H9 (cell line): ENCODE results near the gene PLXNB1. TPM values are rescaled to one million over a fixed set of nuclear protein-coding genes. Genes with fewer than 3 reads are reported as not detected.

ENCODE experiments used
- DNase-seq: peaks from one replicate; pipeline ENCODE4 v3.0.0-alpha.2; 2017
- H2AFZ ChIP-seq: one replicate; pipeline ENCODE4 v1.6.1; 2013; ENCODE audit warnings: mild to moderate bottlenecking, low read length, control low read depth, moderate library complexity
- H2AK5ac ChIP-seq: 2 replicates; pipeline ENCODE4 v1.6.1; 2013; ENCODE audit warnings: low read length, control low read depth, mixed read lengths; ENCODE audit not compliant: insufficient read length
- H2BK120ac ChIP-seq: one replicate; pipeline ENCODE4 v1.6.1; 2013; ENCODE audit warnings: low read depth, mild to moderate bottlenecking, low read length, control low read depth, inconsistent platforms; ENCODE audit not compliant: poor library complexity, severe bottlenecking
- H2BK12ac ChIP-seq: 2 replicates; pipeline ENCODE4 v1.6.1; 2013; ENCODE audit warnings: low read length, control low read depth, mixed read lengths, low read depth; ENCODE audit not compliant: insufficient read length
- H2BK15ac ChIP-seq: 2 replicates; pipeline ENCODE4 v1.6.1; 2013; ENCODE audit warnings: low read depth, low read length, control low read depth
- H2BK20ac ChIP-seq: one replicate; pipeline ENCODE4 v1.6.1; 2013; ENCODE audit warnings: low read depth, mild to moderate bottlenecking, low read length, control low read depth, inconsistent platforms; ENCODE audit not compliant: poor library complexity, severe bottlenecking
- H2BK5ac ChIP-seq: 2 replicates; pipeline ENCODE4 v1.6.1; 2013; ENCODE audit warnings: low read length, control low read depth, mixed read lengths; ENCODE audit not compliant: insufficient read length
- H3K14ac ChIP-seq: 2 replicates; pipeline ENCODE4 v1.6.1; 2013; ENCODE audit warnings: low read length, control low read depth; ENCODE audit not compliant: insufficient read depth
- H3K18ac ChIP-seq: 2 replicates; pipeline ENCODE4 v1.6.1; 2013; ENCODE audit warnings: low read depth, mild to moderate bottlenecking, mixed read lengths, low read length, control low read depth; ENCODE audit not compliant: insufficient read length
- H3K23ac ChIP-seq: 2 replicates; pipeline ENCODE4 v1.6.1; 2013; ENCODE audit warnings: low read length, control low read depth, mixed read lengths, low read depth; ENCODE audit not compliant: insufficient read length
- H3K23me2 ChIP-seq: 2 replicates; pipeline ENCODE4 v1.6.1; 2013; ENCODE audit warnings: low read depth, mild to moderate bottlenecking, mixed read lengths, low read length, control low read depth; ENCODE audit not compliant: insufficient read length, poor library complexity, severe bottlenecking
- H3K27ac ChIP-seq: 2 replicates; pipeline ENCODE4 v1.5.1; 2013; ENCODE audit warnings: low read length, control low read depth, mixed read lengths, low read depth; ENCODE audit not compliant: insufficient read length
- H3K27me3 ChIP-seq: 2 replicates; pipeline ENCODE4 v1.6.1; 2013; ENCODE audit warnings: low read length, control low read depth, inconsistent platforms; ENCODE audit not compliant: insufficient read depth
- H3K4ac ChIP-seq: 2 replicates; pipeline ENCODE4 v1.6.1; 2013; ENCODE audit warnings: low read depth, mild to moderate bottlenecking, control low read depth, inconsistent platforms, low read length, moderate library complexity
- H3K4me1 ChIP-seq: 2 replicates; pipeline ENCODE4 v1.6.1; 2013; ENCODE audit warnings: low read length, control low read depth, inconsistent platforms; ENCODE audit not compliant: insufficient read depth
- H3K4me2 ChIP-seq: 2 replicates; pipeline ENCODE4 v1.6.1; 2013; ENCODE audit warnings: low read length, control low read depth, mixed read lengths; ENCODE audit not compliant: insufficient read length, insufficient read depth
- H3K56ac ChIP-seq: 2 replicates; pipeline ENCODE4 v1.6.1; 2013; ENCODE audit warnings: low read depth, mild to moderate bottlenecking, mixed read lengths, low read length, control low read depth; ENCODE audit not compliant: insufficient read length
- H3K79me1 ChIP-seq: 2 replicates; pipeline ENCODE4 v1.6.1; 2013; ENCODE audit warnings: low read depth, mild to moderate bottlenecking, moderate library complexity, low read length, control low read depth, inconsistent platforms; ENCODE audit not compliant: insufficient read depth, poor library complexity, severe bottlenecking
- H3K79me2 ChIP-seq: 2 replicates; pipeline ENCODE4 v1.6.1; 2013; ENCODE audit warnings: low read length, control low read depth, inconsistent platforms; ENCODE audit not compliant: insufficient read depth
- H3K9ac ChIP-seq: 2 replicates; pipeline ENCODE4 v1.6.1; 2013; ENCODE audit warnings: low read length, control low read depth, mixed read lengths; ENCODE audit not compliant: insufficient read length; ENCODE audit errors: extremely low read depth
- H3K9me3 ChIP-seq: one replicate; pipeline ENCODE4 v1.6.1; 2013; ENCODE audit warnings: low read depth, low read length, inconsistent platforms; ENCODE audit not compliant: control insufficient read depth
- H3T11ph ChIP-seq: one replicate; pipeline ENCODE4 v1.6.1; 2013; ENCODE audit warnings: mild to moderate bottlenecking, low read length, control low read depth, inconsistent platforms
- H4K20me1 ChIP-seq: one replicate; pipeline ENCODE4 v1.6.1; 2013; ENCODE audit not compliant: control insufficient read depth, insufficient read length, insufficient read depth
- H4K5ac ChIP-seq: 2 replicates; pipeline ENCODE4 v1.6.1; 2013; ENCODE audit warnings: low read depth, mild to moderate bottlenecking, mixed read lengths, low read length, control low read depth; ENCODE audit not compliant: insufficient read length
- H4K8ac ChIP-seq: replicated peaks from 2 replicates; pipeline ENCODE4 v1.6.1; 2013; ENCODE audit warnings: low read length, control low read depth, mixed read lengths, low read depth; ENCODE audit not compliant: insufficient read length
- H4K91ac ChIP-seq: 2 replicates; pipeline ENCODE4 v1.6.1; 2013; ENCODE audit warnings: low read depth, mild to moderate bottlenecking, moderate library complexity, mixed read lengths, low read length, control low read depth; ENCODE audit not compliant: insufficient read length
- H3K27ac Mint-ChIP-seq, 3 experiments: 2 replicates in 2 of 3; 3 replicates in 1 of 3; pipeline ENCODE4 v1.8.0; 2020 to 2021; ENCODE audit warnings: mixed read lengths in 3 of 3, mild to moderate bottlenecking in 1 of 3, moderate library complexity in 1 of 3
- H3K27me3 Mint-ChIP-seq: 2 replicates; pipeline ENCODE4 v1.8.0; 2021; ENCODE audit warnings: low read depth, mild to moderate bottlenecking, moderate library complexity, mixed read lengths
- H3K36me3 Mint-ChIP-seq, 3 experiments: 2 replicates in 2 of 3; 3 replicates in 1 of 3; pipeline ENCODE4 v1.8.0; 2020 to 2021; ENCODE audit warnings: low read depth in 3 of 3, mixed read lengths in 3 of 3; ENCODE audit not compliant: insufficient read depth in 1 of 3
- H3K4me1 Mint-ChIP-seq, 2 experiments: 2 replicates each; pipeline ENCODE4 v1.8.0; 2020; ENCODE audit warnings: mixed read lengths in 2 of 2
- H3K4me3 Mint-ChIP-seq, 2 experiments: 2 replicates in 1 of 2; 3 replicates in 1 of 2; pipeline ENCODE4 v1.8.0; 2020 to 2021; ENCODE audit warnings: mild to moderate bottlenecking in 2 of 2, mixed read lengths in 2 of 2, moderate library complexity in 1 of 2
- H3K9me3 Mint-ChIP-seq, 2 experiments: 2 replicates in 1 of 2; 3 replicates in 1 of 2; pipeline ENCODE4 v1.8.0; 2020; ENCODE audit warnings: mild to moderate bottlenecking in 2 of 2, mixed read lengths in 2 of 2, moderate library complexity in 1 of 2
- CTCF ChIP-seq: fragments of 200-600 bp; sonication (generic); conservative IDR thresholded peaks from 3 replicates; pipeline ENCODE4 v1.8.0; 2021; ENCODE audit warnings: antibody characterized with exemption, mild to moderate bottlenecking
- WGBS: extraction: QIAGEN DNeasy Blood & Tissue Kit; methylation state at CpG from one replicate; pipeline ENCODE4 v1.1.7; 2013; ENCODE audit warnings: missing lambda C conversion rate, low lambda C conversion rate, mixed read lengths; ENCODE audit not compliant: insufficient read length; ENCODE audit errors: extremely low coverage; 5-methylcytosine and 5-hydroxymethylcytosine counted together
- total RNA-seq: library from RNA; stranded (reverse); gene quantifications from 2 replicates; pipeline ENCODE4 v1.2.1, GENCODE V29; 2021

The PLXNB1 gene
- total RNA-seq, 1 experiment from 2014 or later = 184 TPM

- H3K9me3 Mint-ChIP-seq = no peaks in the 10 kb centered on the region; a peak in 1 of 5 replicates
- Histone ChIP-seq H2AK5ac (no peak overlapping the region), H3K9ac (no peak overlapping the region), H2BK12ac (no peak overlapping the region), H3K4me1 (no peaks in the 10 kb centered on the region), H3T11ph (no peak overlapping the region), H4K8ac (no peak overlapping the region), H3K4ac (no peak overlapping the region), H4K5ac (no peak overlapping the region), H2BK120ac (no peak overlapping the region), H4K20me1 (no peaks in the 10 kb centered on the region), H3K56ac (no peak overlapping the region), H3K27me3 (no peaks in the 10 kb centered on the region), H3K23me2 (no peaks in the 10 kb centered on the region), H2AFZ (no peak overlapping the region), H2BK15ac (no peak overlapping the region), H3K14ac (no peak overlapping the region), H2BK5ac (no peak overlapping the region), H3K79me2 (no peaks in the 10 kb centered on the region), H3K79me1 (no peaks in the 10 kb centered on the region), H4K91ac (no peak overlapping the region), H3K9me3 (no peaks in the 10 kb centered on the region), H3K18ac (no peak overlapping the region), H3K23ac (no peak overlapping the region), H2BK20ac (no peak overlapping the region), H3K4me2 (no peak overlapping the region), H3K27ac (no peak overlapping the region)
- H3K27me3 Mint-ChIP-seq = peaks cover 3% of the 10 kb centered on the region
- H3K4me1 Mint-ChIP-seq = no peaks in the 10 kb centered on the region
- no CpG with 5 or more reads among the region's 2 CpGs for WGBS
- no peaks in the 10 kb centered on the region for H3K36me3 Mint-ChIP-seq
- no peak for TF ChIP-seq CTCF
- DNase-seq = no peak
- no peak overlapping the region for H3K4me3 Mint-ChIP-seq
- H3K27ac Mint-ChIP-seq = no peak overlapping the region
Measured at GRCh38 chr3:48388966-48389365, 40.9 kb downstream of the PLXNB1 start.
